Right lobe of liver (tissue), 6 donors: ENCODE results near the gene TTBK2. TPM values are rescaled to one million over a fixed set of nuclear protein-coding genes. Genes with fewer than 3 reads are reported as not detected.
"Not testable (repeated sequence)": the region's sequence is repeated elsewhere in the genome, so short reads cannot be mapped to it uniquely, and the experiment has no call there.

Experiments
- ATAC-seq, 4 donors: fragments of 200-7000 bp; cut with Tn5 transposase; one replicate each; pipeline ENCODE4 v1.9.1; 2020; ENCODE audit warnings: mild to moderate bottlenecking in 4 of 4, moderate library complexity in 4 of 4
- DNase-seq, 3 donors: peaks; one replicate each; pipeline ENCODE4 v3.0.0-alpha.2; 2020
- H3K27ac ChIP-seq, 3 donors: fragments of 200-600 bp; one replicate each; pipeline ENCODE4 v1.8.0; 2022
- H3K27me3 ChIP-seq, 2 donors: fragments of 200-600 bp; one replicate each; pipeline ENCODE4 v1.8.0; 2022
- H3K36me3 ChIP-seq, 4 donors: fragments of 200-600 bp; sonication (generic) in 1 of 4; one replicate each; pipeline versions ENCODE4 v1.5.1 to v1.8.0; 2017 to 2022; ENCODE audit warnings: control low read depth in 1 of 4
- H3K4me1 ChIP-seq, 4 donors: fragments of 200-600 bp; sonication (generic) in 1 of 4; one replicate each; pipeline versions ENCODE4 v1.5.1 to v1.8.0; 2017 to 2022; ENCODE audit warnings: control low read depth in 1 of 4
- H3K4me3 ChIP-seq, 3 donors: fragments of 200-600 bp; one replicate each; pipeline ENCODE4 v1.8.0; 2022
- H3K9me3 ChIP-seq, 4 donors: fragments of 200-600 bp; sonication (generic) in 1 of 4; one replicate each; pipeline versions ENCODE4 v1.5.1 to v1.8.0; 2017 to 2022; ENCODE audit warnings: control low read depth in 1 of 4
- CTCF ChIP-seq, 4 donors: fragments of 200-600 bp in 3 of 4; fragments of 450-650 bp in 1 of 4; IDR thresholded peaks; one replicate each; pipeline versions ENCODE4 v1.5.1 to v1.8.0; 2016 to 2022; ENCODE audit warnings: antibody characterized with exemption in 4 of 4, mild to moderate bottlenecking in 2 of 4
- POLR2A ChIP-seq: fragments of 450-650 bp; IDR thresholded peaks from one replicate; pipeline ENCODE4 v1.6.1; 2017; ENCODE audit warnings: antibody characterized with exemption, mild to moderate bottlenecking
- WGBS: methylation state at CpG from one replicate; pipeline ENCODE4 v1.1.6; 2018; ENCODE audit warnings: low coverage, low lambda C conversion rate; ENCODE audit not compliant: insufficient coverage; ENCODE audit errors: missing lambda C conversion rate; 5-methylcytosine and 5-hydroxymethylcytosine counted together
- intact Hi-C, 2 donors: fragments of 100-400 bp; cut with DNase I; formaldehyde crosslinking; loops; one replicate each; pipeline versions ENCODE4 v1.11.2 to v1.14.1; 2022
- total RNA-seq, 6 experiments: library from RNA; depleted of rRNA in 2 of 6; stranded (reverse); fragments of >200 nt in 2 of 6; fragmentation: NEBNext Ultra II Directional in 3 of 6; extraction: Animal tissue kit (Norgen Biotek cat#: 25700) in 3 of 6; gene quantifications; one replicate each; pipeline versions ENCODE4 v1.1.0 to v1.2.4, GENCODE V29; 2016 to 2023
- donor health status: DM: no; HTN: yes; CAD: no.
- donor health status: DM: no; HTN: no; CAD: no.
- donor health status: DM: no; HTN: no; CAD: no.
- donor health status: DM: no; HTN: yes; CAD: no.
- donor health status: DM: no; HTN: yes; CAD: no.

The TTBK2 gene
- total RNA-seq, 6 experiments from 2014 or later = 4.9 to 6.8 (median 5.5) TPM

DNA sequence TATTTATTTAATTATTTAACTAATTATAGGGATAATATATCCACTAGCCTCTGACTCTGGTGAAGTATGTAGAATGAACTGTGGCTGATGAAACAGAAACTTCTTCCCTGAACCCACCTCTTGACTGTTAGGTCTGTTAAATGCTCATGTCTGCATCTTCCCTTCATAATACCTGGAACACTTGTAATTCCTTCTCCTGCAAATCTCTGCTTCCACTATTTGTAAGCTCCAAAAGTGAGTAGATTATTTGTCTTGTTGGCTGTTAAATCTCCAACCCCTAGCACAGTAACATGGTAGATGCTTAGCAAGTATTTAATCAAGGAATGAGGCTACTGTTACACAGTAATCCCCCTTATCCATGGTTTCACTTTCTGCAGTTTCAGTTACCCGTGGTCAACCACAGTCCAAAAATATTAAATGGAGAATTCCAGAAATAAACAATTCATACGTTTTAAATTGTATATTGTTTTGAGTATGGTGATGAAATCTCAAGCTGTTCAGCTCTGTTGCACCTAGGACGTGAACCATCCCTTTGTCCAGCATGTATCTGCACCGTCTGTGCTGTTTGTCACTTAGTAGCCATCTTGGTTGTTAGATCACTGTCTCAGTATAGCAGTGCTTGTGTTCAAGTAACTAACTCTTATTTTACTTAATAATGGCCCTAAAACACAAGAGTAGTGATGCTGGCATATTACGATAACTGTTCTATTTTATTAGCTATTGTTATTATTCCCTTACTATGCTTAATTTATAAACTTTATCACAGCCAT lies 5.7 kb downstream of the TTBK2 start:
- DNase-seq = no peak
- Histone ChIP-seq H3K4me1 (peaks cover 0 to 7% (median 0%) of the 10 kb centered on the region in 4 donors), H3K9me3 (no peaks in the 10 kb centered on the region), H3K4me3 (no peak overlapping the region), H3K36me3 (no peaks in the 10 kb centered on the region), H3K27ac (no peak overlapping the region), H3K27me3 (no peaks in the 10 kb centered on the region)
- intact Hi-C loops = no loop called here
- 60% methylated on average over 5 of the region's 5 CpGs for WGBS
- ATAC-seq = no peak
- TF ChIP-seq CTCF (IDR thresholded peaks at IDR 0.05) (no peak), POLR2A (no peak)

GRCh38 chr15:42911058-42911592 lies 9.5 kb downstream of the TTBK2 start:
- DNase-seq = no peak
- no peaks in the 10 kb centered on the region for H3K36me3 ChIP-seq
- no peak overlapping the region for H3K27ac ChIP-seq
- no peak for ATAC-seq
- H3K4me3 ChIP-seq = no peak overlapping the region
- no peaks in the 10 kb centered on the region for H3K4me1 ChIP-seq
- 90% methylated on average over 4 of the region's 5 CpGs for WGBS
- TF ChIP-seq CTCF (IDR thresholded peaks at IDR 0.05) (no peak), POLR2A (no peak)
- H3K27me3 ChIP-seq = no peaks in the 10 kb centered on the region
- H3K9me3 ChIP-seq = no peaks in the 10 kb centered on the region
- intact Hi-C loops = no loop called here

DNA sequence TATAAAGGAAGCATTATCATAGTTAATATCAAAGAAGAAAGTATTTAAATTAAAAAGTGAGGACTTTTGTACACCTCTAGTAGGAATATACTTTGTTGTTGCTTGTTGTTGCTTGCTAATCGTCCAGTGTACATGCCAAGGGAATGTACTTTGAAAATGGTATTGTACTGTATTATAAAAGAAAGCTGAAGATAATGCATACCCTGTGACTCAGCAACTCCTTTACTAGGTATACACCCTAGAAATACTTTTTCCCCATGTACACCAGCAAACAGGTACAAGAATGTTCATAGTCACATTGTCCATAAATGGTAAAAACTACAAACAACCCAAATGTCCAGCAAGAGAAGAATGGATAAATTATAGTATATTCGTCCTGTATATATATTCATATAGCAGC lies 12.0 kb downstream of the TTBK2 start:
- TF ChIP-seq POLR2A (no peak), CTCF (IDR thresholded peaks at IDR 0.05) (no peak)
- 75% methylated on average over 2 of the region's 2 CpGs for WGBS

DNA sequence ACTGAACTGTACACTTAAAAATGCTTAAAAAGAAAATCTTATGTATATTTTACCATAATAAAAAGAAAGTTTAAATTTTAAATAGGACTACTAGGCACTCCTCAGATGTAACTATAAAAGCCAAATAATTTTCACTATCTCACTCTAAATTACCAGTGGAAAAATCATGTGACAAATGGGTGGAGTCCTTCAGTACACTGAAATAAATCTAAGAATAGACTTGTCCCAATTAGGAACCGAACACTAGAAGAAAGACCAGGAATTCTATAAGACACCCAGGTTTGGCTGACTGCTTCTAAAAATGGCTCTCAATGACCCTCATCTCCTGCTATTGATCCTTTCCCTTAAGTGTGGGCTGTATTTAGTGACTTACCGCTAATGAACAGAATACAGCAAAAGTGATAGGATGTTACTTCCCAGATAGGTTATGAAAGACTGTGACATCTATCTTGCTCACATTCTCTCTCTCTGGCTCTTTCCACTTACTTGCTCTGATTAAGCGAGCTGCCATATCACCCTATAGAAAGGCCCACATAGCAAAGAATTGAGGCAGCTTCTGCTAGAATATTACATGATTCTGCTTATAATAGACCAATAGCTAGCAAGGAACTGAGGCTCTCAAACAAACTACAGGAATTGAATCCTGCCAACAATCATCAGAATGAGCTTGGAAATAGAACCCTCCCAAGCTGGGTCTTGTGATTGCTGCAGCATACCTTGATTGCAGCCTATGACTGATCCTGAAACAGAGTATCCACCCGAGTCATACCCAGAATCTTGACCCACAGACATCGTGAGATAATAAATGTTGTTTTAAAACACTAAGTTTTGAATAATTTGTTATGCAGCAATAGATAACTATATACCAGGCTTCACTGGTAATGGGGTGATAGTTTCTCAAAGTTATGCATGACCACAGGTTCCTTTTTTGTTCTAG lies 16.9 kb downstream of the TTBK2 start:
- TF ChIP-seq POLR2A (no peak), CTCF (IDR thresholded peaks at IDR 0.05) (no peak)
- H3K27me3 ChIP-seq = no peaks in the 10 kb centered on the region
- no peaks in the 10 kb centered on the region for H3K9me3 ChIP-seq
- intact Hi-C loops = no loop called here
- no peak for ATAC-seq
- no peak overlapping the region for H3K4me3 ChIP-seq
- no peak overlapping the region for H3K27ac ChIP-seq
- H3K4me1 ChIP-seq = no peaks in the 10 kb centered on the region
- no peak for DNase-seq
- no peaks in the 10 kb centered on the region for H3K36me3 ChIP-seq
- WGBS = 85% methylated on average over 5 of the region's 5 CpGs

More for the DNA sequence above, 12.0 kb downstream of the TTBK2 start:
- no peaks in the 10 kb centered on the region for H3K36me3 ChIP-seq
- no peak overlapping the region for H3K4me3 ChIP-seq
- no peak overlapping the region for H3K27ac ChIP-seq
- no peak for DNase-seq
- intact Hi-C loops = no loop called here
- H3K27me3 ChIP-seq = no peaks in the 10 kb centered on the region
- H3K9me3 ChIP-seq = no peaks in the 10 kb centered on the region
- H3K4me1 ChIP-seq = no peaks in the 10 kb centered on the region
- ATAC-seq = no peak

DNA sequence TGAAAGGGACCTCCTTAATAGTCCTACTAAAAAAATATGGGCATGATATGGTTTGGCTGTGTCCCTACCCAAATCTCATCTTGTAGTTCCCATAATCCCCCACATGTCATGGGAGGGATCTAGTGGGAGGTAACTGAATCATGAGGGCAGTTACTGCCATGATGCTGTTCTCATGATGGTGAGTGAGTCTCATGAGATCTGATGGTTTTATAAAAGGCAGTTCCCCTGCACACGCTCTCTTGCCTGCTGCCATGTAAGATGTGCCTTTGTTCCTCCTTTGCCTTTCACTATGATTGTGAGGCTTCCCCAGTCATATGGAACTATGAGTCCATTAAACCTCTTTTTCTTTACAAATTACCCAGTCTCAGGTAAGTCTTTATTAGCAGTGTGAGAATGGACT lies 26.7 kb downstream of the TTBK2 start:
- H3K36me3 ChIP-seq, H3K27me3 ChIP-seq, ATAC-seq, H3K4me3 ChIP-seq, H3K4me1 ChIP-seq, H3K9me3 ChIP-seq, intact Hi-C loops, DNase-seq, H3K27ac ChIP-seq: not testable (repeated sequence)
- 83% methylated on average over 1 of the region's 1 CpG for WGBS
